HepG2 (cell line): ENCODE data around the gene HID1. TPM values are rescaled to one million over a fixed set of nuclear protein-coding genes. Genes with fewer than 3 reads are reported as not detected.

Experiments
- AHR ChIP-seq: IDR thresholded peaks from 2 replicates; pipeline ENCODE4 v1.6.1; 2018; ENCODE audit warnings: missing genetic modification reagents, missing compliant biosample characterization
- ARNT2 ChIP-seq: sonication (generic); formaldehyde crosslinking; IDR thresholded peaks from 2 replicates; pipeline ENCODE4 v1.8.0; 2022; ENCODE audit warnings: mild to moderate bottlenecking, low read depth, missing genetic modification reagents, moderate library complexity
- FOSL2 ChIP-seq: sonication (generic); formaldehyde crosslinking; IDR thresholded peaks from 2 replicates; pipeline ENCODE4 v1.4.0; 2020; ENCODE audit warnings: missing genetic modification reagents
- POLR2AphosphoS5 ChIP-seq: IDR thresholded peaks from 2 replicates; pipeline ENCODE4 v1.6.1; 2012; ENCODE audit warnings: low read depth, low read length
- PRMT3 ChIP-seq: sonication (generic); formaldehyde crosslinking; IDR thresholded peaks from 2 replicates; pipeline ENCODE4 v1.8.1; 2022; ENCODE audit warnings: low read depth, mild to moderate bottlenecking, moderate library complexity, missing genetic modification reagents, borderline replicate concordance
- RBM39 ChIP-seq: fragments of 200-400 bp; formaldehyde crosslinking; IDR thresholded peaks from one replicate; pipeline ENCODE4 v1.6.1; 2018; ENCODE audit warnings: antibody characterized with exemption, mild to moderate bottlenecking, low read depth, low read length; ENCODE audit not compliant: poor library complexity, severe bottlenecking
- SAP130 ChIP-seq: IDR thresholded peaks from 2 replicates; pipeline ENCODE4 v1.6.1; 2016; ENCODE audit warnings: low read depth
- SRSF9 ChIP-seq: fragments of 200-400 bp; formaldehyde crosslinking; IDR thresholded peaks from 2 replicates; pipeline ENCODE4 v1.6.1; 2018; ENCODE audit warnings: borderline replicate concordance, mild to moderate bottlenecking, low read depth, low read length; ENCODE audit not compliant: insufficient read depth, poor library complexity, severe bottlenecking
- TOE1 ChIP-seq: sonication (generic); formaldehyde crosslinking; IDR thresholded peaks from 2 replicates; pipeline ENCODE4 v1.4.0; 2020; ENCODE audit warnings: mild to moderate bottlenecking, missing genetic modification reagents
- ZBTB21 ChIP-seq: sonication (generic); formaldehyde crosslinking; IDR thresholded peaks from 2 replicates; pipeline ENCODE4 v1.4.0; 2020; ENCODE audit warnings: missing genetic modification reagents
- ZBTB8A ChIP-seq: sonication (generic); formaldehyde crosslinking; IDR thresholded peaks from 2 replicates; pipeline ENCODE4 v1.4.0; 2020; ENCODE audit warnings: mild to moderate bottlenecking, low read depth, missing genetic modification reagents, borderline replicate concordance
- ZNF143 ChIP-seq: sonication (generic); formaldehyde crosslinking; IDR thresholded peaks from 2 replicates; pipeline ENCODE4 v1.4.0; 2020; ENCODE audit warnings: missing genetic modification reagents
- ZNF207 ChIP-seq: fragments of 450-650 bp; IDR thresholded peaks from 2 replicates; pipeline ENCODE4 v1.6.1; 2016; ENCODE audit warnings: antibody characterized with exemption, borderline replicate concordance
- ZNF30 ChIP-seq: sonication (generic); formaldehyde crosslinking; IDR thresholded peaks from 2 replicates; pipeline ENCODE4 v1.5.0; 2020; ENCODE audit warnings: mild to moderate bottlenecking, missing genetic modification reagents
- ZNF549 ChIP-seq: sonication (generic); formaldehyde crosslinking; IDR thresholded peaks from 2 replicates; pipeline ENCODE4 v1.5.0; 2020; ENCODE audit warnings: missing genetic modification reagents
- polyA plus RNA-seq, 8 experiments: library from polyadenylated mRNA; depleted of rRNA in 3 of 8; stranded (reverse) in 7 of 8; unstranded in 1 of 8; fragments of >200 nt; fragmentation: Illumina TruSeq in 4 of 8; extraction: Trizol in 4 of 8; gene quantifications; 2 replicates each; pipeline versions ENCODE4 v1.2.1 to v1.2.3, GENCODE V29; 2011 to 2016; ENCODE audit warnings: low read depth in 4 of 8, missing spikeins in 1 of 8, mixed read lengths in 1 of 8; ENCODE audit not compliant: insufficient read depth in 1 of 8
- total RNA-seq, 5 experiments: library from RNA; depleted of rRNA; stranded (reverse); fragments of >200 nt; fragmentation: Illumina TruSeq; extraction: Trizol; gene quantifications; 2 replicates each; pipeline ENCODE4 v1.2.3, GENCODE V29; 2016; ENCODE audit warnings: low read depth in 1 of 5
- TF ChIP-seq, protein P1 (sequence below): sonication (generic); formaldehyde crosslinking; IDR thresholded peaks from 2 replicates; pipeline ENCODE4 v1.4.0; 2020; ENCODE audit warnings: mild to moderate bottlenecking, missing genetic modification reagents
- TF ChIP-seq, protein P2 (sequence below): sonication (generic); formaldehyde crosslinking; IDR thresholded peaks from 2 replicates; pipeline ENCODE4 v1.5.0; 2020; ENCODE audit warnings: missing genetic modification reagents, mild to moderate bottlenecking, borderline replicate concordance
- TF ChIP-seq, protein P3 (sequence below): sonication (generic); formaldehyde crosslinking; IDR thresholded peaks from 2 replicates; pipeline ENCODE4 v1.4.0; 2020; ENCODE audit warnings: missing genetic modification reagents
- TF ChIP-seq, protein P4 (sequence below): sonication (generic); formaldehyde crosslinking; IDR thresholded peaks from 2 replicates; pipeline ENCODE4 v1.4.0; 2020; ENCODE audit warnings: mild to moderate bottlenecking, missing genetic modification reagents
- TF ChIP-seq, protein P5 (sequence below): IDR thresholded peaks from 2 replicates; pipeline ENCODE4 v1.6.1; 2016
- TF ChIP-seq, protein P6 (sequence below): sonication (generic); formaldehyde crosslinking; IDR thresholded peaks from 2 replicates; pipeline ENCODE4 v1.8.0; 2022; ENCODE audit warnings: mild to moderate bottlenecking, missing genetic modification reagents, moderate library complexity

The HID1 gene
- total and polyA plus RNA-seq, 2 of the 13 experiments (the other 11 are each of a cell fraction or from before 2014, with no cell fraction given), result 2.1 to 10.6 TPM

DNA sequence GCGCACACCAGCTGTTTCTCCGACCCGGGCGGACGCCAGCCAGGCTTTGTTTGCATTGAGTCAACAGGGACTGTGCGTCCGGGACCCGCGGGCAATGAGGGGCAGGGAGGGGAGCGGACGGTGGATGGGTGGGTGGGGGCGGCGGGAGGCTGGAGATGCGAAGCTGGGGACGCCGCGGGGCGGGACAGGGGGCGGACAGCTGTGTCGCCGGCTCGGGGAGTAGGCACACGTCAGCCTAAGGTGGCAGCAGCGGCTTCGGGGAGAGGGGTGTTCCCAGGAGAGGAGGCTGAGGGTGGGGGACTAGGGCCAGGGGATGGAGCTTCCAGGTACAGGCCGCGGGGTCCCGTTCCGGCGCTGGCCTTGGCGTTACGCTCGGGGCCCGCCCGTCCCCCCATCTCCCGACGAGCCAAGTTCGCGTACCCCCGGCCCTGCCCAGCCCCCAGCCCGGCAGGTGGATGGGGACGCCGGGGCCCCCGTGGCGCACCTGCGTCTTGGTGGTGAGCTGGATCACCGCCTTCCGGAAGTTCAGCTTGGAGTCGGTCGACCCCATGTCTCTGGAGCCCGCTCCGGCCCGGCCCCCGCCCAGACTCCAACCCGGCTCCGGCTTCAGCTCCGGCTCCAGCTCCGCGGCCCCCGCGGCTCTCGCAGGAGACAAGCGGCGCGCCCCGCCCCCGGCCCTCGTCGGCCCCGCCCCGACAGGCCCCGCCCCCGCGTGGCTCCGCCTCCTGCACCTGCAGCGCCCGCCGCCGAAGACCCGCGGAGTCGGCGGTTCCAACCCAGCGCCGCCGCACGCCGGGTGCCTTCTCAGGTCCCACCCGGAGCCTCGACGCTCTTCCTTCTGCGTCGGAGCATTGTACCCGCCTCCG is at the start of gene HID1 (continued):
- TF ChIP-seq, protein P1, sequence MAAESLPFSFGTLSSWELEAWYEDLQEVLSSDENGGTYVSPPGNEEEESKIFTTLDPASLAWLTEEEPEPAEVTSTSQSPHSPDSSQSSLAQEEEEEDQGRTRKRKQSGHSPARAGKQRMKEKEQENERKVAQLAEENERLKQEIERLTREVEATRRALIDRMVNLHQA (CRISPR knock-in tag), result no peak
- TF ChIP-seq SAP130 (CRISPR knock-in tag), result peak; percentile 94
- no peak for TF ChIP-seq ZNF549 (CRISPR knock-in tag)
- TF ChIP-seq SRSF9, result no peak
- no peak for TF ChIP-seq ARNT2
- no peak for TF ChIP-seq TOE1 (CRISPR knock-in tag)
- no peak for TF ChIP-seq ZBTB21 (CRISPR knock-in tag)
- no peak for TF ChIP-seq AHR (CRISPR knock-in tag)
- no peak for TF ChIP-seq ZNF207
- TF ChIP-seq, protein P2, sequence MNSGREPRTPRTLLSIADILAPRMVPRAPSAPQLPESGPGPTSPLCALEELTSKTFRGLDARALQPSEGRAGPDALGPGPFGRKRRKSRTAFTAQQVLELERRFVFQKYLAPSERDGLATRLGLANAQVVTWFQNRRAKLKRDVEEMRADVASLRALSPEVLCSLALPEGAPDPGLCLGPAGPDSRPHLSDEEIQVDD (CRISPR knock-in tag), result no peak
- TF ChIP-seq, protein P3, sequence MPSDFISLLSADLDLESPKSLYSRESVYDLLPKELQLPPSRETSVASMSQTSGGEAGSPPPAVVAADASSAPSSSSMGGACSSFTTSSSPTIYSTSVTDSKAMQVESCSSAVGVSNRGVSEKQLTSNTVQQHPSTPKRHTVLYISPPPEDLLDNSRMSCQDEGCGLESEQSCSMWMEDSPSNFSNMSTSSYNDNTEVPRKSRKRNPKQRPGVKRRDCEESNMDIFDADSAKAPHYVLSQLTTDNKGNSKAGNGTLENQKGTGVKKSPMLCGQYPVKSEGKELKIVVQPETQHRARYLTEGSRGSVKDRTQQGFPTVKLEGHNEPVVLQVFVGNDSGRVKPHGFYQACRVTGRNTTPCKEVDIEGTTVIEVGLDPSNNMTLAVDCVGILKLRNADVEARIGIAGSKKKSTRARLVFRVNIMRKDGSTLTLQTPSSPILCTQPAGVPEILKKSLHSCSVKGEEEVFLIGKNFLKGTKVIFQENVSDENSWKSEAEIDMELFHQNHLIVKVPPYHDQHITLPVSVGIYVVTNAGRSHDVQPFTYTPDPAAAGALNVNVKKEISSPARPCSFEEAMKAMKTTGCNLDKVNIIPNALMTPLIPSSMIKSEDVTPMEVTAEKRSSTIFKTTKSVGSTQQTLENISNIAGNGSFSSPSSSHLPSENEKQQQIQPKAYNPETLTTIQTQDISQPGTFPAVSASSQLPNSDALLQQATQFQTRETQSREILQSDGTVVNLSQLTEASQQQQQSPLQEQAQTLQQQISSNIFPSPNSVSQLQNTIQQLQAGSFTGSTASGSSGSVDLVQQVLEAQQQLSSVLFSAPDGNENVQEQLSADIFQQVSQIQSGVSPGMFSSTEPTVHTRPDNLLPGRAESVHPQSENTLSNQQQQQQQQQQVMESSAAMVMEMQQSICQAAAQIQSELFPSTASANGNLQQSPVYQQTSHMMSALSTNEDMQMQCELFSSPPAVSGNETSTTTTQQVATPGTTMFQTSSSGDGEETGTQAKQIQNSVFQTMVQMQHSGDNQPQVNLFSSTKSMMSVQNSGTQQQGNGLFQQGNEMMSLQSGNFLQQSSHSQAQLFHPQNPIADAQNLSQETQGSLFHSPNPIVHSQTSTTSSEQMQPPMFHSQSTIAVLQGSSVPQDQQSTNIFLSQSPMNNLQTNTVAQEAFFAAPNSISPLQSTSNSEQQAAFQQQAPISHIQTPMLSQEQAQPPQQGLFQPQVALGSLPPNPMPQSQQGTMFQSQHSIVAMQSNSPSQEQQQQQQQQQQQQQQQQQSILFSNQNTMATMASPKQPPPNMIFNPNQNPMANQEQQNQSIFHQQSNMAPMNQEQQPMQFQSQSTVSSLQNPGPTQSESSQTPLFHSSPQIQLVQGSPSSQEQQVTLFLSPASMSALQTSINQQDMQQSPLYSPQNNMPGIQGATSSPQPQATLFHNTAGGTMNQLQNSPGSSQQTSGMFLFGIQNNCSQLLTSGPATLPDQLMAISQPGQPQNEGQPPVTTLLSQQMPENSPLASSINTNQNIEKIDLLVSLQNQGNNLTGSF (CRISPR knock-in tag), result no peak
- TF ChIP-seq, protein P4, sequence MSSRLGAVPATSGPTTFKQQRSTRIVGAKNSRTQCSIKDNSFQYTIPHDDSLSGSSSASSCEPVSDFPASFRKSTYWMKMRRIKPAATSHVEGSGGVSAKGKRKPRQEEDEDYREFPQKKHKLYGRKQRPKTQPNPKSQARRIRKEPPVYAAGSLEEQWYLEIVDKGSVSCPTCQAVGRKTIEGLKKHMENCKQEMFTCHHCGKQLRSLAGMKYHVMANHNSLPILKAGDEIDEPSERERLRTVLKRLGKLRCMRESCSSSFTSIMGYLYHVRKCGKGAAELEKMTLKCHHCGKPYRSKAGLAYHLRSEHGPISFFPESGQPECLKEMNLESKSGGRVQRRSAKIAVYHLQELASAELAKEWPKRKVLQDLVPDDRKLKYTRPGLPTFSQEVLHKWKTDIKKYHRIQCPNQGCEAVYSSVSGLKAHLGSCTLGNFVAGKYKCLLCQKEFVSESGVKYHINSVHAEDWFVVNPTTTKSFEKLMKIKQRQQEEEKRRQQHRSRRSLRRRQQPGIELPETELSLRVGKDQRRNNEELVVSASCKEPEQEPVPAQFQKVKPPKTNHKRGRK (CRISPR knock-in tag), result no peak
- TF ChIP-seq POLR2AphosphoS5, result no peak
- TF ChIP-seq, protein P5, sequence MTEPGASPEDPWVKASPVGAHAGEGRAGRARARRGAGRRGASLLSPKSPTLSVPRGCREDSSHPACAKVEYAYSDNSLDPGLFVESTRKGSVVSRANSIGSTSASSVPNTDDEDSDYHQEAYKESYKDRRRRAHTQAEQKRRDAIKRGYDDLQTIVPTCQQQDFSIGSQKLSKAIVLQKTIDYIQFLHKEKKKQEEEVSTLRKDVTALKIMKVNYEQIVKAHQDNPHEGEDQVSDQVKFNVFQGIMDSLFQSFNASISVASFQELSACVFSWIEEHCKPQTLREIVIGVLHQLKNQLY (CRISPR knock-in tag), result no peak
- TF ChIP-seq PRMT3, result no peak
- TF ChIP-seq FOSL2 (CRISPR knock-in tag), result peak; percentile 90
- TF ChIP-seq, protein P6, sequence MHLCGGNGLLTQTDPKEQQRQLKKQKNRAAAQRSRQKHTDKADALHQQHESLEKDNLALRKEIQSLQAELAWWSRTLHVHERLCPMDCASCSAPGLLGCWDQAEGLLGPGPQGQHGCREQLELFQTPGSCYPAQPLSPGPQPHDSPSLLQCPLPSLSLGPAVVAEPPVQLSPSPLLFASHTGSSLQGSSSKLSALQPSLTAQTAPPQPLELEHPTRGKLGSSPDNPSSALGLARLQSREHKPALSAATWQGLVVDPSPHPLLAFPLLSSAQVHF (CRISPR knock-in tag), result no peak
- no peak for TF ChIP-seq RBM39
- no peak; the same call in 1 of the 2 replicates for TF ChIP-seq ZNF143
- TF ChIP-seq ZNF30, result no peak
- no peak for TF ChIP-seq ZBTB8A (CRISPR knock-in tag)
